GM21515 (cell line): ENCODE results near the gene FRS2.
"Not testable (repeated sequence)": the region's sequence is repeated elsewhere in the genome, so short reads cannot be mapped to it uniquely, and the experiment has no call there.

ENCODE experiments used
- ATAC-seq: cut with Tn5 transposase; IDR thresholded peaks from one replicate; pipeline ENCODE4 v1.9.1; 2021; ENCODE audit not compliant: unreplicated experiment

Gene FRS2, protein sequence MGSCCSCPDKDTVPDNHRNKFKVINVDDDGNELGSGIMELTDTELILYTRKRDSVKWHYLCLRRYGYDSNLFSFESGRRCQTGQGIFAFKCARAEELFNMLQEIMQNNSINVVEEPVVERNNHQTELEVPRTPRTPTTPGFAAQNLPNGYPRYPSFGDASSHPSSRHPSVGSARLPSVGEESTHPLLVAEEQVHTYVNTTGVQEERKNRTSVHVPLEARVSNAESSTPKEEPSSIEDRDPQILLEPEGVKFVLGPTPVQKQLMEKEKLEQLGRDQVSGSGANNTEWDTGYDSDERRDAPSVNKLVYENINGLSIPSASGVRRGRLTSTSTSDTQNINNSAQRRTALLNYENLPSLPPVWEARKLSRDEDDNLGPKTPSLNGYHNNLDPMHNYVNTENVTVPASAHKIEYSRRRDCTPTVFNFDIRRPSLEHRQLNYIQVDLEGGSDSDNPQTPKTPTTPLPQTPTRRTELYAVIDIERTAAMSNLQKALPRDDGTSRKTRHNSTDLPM

DNA sequence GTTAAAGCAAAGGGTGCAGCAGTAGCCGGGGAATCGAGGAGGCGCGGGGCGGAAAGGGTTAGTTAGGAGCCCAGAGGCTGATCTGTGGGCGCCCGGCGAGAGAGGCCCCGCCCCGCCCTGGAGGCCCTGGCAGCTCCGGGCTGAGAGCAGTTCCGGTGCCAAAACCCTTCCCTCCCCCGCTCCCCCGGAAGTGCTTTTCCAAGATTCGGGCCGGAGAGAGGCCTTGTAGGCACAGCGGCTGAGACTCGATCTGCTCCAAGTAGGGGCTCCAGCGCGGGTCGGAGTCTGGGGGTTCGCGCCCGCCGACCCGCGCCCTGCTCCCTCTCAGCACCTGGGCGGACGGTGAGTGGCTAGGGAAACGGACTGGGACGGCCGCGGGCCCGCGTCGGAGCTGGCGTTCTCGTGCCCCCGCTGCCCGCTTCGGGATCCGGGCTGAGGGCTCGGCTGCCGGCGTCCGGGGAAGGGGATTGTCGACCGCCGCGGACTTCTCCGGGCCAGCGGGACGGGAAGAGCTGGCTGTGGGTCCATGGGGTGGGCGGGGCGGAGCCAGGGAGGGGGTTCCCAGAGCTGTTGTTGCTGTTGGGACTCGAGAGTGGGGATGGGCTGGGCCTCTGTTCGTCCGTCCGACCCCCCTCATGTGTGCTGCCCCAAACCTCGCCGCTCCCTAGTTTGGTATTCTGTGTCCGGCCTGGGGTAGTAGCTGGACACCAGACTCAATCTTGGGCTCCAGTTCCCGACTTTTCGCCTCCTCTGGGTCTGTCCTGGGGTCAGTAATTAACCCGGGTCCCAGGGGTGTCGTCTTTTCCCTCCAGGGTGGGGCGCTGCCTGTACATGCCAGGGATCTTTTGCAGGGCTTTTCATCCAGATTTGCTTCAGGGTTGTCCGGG lies at the start of gene FRS2:
Gene FRS2 (plus strand): TSS at position 200 of the 887 bp plus-strand sequence. CDS start 98,643 bp downstream, outside the sequence.
- peak; percentile 99 for ATAC-seq

DNA sequence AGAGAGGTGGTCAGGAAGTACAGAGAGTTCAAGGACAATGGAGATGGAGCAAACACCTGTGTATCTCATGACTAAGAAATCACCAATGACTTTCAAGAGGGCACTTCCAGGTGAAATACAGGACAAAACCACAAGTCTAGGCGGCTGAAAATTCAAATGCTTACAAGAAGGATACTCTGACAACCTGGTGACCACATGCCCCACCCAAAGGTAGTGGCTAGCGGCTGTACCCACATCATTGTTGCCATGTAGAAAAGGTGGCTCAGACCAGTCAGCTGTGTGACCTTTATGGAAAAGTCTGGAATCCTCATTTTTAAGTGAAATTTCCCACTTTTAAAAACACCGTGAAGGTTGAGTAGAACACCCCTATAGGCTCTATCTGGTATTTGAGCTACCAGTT lies 48.6 kb upstream of the FRS2 start:
- no peak for ATAC-seq

DNA sequence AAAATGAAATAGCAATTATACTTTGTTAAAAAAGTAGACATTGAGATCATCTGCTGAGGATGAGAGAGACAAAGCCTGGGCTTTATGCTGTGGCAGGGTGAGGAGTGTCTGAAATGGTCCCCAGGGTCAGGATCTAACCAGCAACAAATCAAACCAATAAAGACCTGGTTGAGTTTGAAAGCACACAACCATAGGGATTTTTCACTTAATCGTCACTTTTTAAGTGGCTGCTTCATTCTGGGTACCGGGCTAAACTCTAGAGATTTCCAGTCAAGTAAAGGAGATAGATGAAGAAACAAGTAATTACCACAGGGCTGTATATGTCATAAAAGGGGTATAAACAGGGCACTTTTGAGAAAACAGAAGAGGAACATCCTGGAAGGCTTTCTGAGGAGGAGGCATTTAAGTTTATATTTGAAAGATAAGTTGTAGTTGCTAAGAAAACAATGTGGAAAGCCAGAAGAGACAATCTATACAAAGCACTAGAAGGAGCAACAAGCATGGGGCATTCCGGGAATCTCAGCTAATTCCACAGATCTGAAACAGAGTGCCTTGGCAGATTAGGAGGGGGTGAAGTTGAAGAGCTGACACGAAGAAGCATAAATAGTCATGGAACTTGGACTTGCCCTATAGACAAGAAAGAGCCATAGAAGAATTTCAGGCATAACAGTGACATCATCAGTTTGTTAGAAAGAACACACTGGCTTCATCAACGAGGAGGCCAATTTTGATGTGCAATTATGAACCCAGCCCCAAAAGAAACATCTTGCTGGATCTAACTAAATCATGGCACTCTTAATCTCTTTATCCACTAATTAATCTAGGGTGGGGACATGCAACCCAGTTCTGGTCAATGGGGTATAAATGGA lies 46.9 kb upstream of the FRS2 start:
- no peak for ATAC-seq

DNA sequence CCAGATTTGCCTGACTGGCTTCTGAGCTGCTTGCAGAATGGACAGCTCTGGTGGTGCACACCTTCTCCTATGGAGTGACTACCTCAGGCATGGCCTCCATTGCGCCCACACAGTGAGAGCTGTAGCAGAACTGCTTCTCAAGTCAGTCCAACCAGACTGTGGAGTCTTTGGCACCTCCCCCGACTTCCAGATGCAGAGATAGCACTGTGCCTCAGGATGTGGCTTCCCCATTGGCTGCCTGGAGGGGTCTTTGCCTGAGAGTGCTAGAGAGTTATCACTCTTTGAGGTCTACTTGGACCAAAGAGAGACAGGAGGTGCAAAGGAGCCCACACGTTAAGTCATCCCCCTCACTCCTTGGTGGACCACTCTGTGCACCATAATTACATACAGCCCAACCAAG lies 44.8 kb upstream of the FRS2 start:
- no peak for ATAC-seq

DNA sequence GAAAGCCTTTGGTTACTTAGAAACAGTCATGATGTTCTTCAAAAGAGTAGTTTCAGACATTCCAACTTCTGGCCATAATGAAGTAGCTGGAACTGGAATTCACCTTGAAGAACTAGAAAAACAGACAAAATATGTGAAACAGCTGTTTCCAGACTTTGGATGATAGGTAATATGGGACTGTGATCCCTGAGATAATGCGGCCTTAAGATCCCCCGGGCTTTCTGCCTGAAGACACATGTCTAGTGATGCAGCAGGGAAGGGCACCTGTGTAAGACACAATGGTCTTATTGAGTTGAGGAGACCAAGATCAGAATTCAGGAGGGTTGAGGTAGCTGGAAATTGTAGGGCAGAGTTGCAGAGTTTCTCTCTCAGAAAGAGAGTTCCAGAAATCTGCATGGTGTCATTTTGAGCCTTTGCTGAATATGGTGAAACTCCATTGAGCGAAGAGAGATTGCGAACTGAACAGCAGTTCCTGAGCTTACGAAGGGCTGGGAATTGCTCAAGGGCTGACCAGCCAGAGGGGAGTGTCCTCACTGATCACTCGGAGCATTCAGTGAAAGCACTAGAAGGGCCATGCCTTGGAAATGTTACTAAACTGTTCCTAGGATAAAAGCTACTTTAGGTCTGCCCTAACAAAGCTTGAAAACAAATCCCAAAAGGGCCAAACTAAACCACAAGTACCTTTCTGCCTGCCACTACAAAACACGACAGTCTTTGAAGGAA lies 41.7 kb upstream of the FRS2 start:
- no peak for ATAC-seq

DNA sequence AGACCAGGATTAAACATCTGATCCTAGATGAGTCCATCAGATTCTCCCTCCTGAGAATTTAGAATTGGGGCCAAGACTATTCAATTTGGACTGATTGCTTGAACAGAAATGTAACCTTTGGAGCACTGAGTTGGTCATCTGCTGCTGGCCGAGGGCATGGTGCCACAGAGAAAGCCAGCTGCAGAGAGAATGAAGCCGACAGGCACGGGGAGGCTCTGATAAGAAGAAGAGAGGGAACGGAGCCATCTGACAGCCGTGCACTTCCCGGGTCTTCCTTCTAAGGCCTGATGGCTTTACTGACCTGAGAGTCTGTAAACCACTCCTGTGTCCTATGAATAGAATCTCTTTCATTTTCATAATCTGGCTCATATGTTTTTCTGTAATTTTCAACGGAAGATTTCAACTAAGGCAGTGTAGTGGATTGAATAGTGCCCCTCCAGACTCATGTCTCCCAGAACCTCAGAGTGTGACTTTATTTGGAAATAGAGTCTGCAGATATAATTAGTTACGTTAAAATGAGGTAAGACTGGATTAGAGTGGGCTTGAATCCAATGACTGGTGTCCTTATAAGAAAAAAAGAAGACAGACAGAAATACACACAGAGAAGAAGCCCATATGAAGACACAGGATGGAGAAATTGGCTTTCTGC lies 39.1 kb upstream of the FRS2 start:
- ATAC-seq: no peak

DNA sequence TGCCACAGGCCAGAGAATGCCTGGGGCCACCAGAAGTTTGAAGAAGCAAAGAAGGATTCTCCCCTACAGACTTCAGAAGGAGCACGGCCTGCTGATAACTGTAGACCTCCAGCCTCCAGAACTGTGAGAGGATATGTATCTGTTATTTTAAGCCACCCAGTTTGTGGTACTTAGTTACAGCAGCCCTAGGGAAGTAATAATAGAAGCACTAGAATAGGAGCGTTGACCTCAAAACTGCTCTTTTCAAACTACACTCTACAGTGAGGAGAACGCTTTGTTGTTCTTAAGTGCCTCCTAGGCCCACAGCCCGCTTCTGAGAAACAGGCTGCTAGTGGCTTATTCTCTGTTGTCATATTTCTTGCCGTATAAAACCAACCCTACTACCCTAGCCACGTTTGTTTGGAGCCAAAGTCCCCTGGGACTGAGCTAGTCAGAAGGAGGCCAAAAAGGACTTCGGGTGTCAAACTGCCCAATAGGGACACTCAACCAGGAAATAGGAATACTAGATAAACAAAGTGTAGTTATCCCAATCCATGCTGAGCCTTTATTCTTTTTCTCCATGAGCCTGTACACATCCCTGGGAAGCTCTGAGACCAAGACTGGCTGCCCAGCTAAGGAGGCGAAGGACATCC lies 38.5 kb upstream of the FRS2 start:
- ATAC-seq: no peak

DNA sequence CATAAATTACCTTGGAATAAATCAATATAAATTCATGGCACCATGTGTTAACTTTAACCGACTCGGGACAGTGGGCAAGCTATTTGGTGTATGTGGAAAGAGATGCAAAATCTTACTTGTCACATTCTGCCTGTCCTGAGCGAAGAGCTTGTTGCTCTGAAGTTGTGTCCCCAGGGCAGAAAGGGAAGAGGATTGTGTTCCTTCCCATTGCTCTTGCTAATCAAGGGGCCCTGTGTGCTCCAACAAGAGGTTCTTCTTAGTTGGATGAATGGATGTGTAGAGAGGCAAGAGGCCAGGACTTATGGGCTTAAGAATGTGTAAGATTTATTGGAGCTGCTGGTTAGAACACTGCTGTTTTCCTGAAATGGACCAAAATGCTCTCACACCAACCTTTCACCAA lies 36.5 kb upstream of the FRS2 start:
- no peak for ATAC-seq

DNA sequence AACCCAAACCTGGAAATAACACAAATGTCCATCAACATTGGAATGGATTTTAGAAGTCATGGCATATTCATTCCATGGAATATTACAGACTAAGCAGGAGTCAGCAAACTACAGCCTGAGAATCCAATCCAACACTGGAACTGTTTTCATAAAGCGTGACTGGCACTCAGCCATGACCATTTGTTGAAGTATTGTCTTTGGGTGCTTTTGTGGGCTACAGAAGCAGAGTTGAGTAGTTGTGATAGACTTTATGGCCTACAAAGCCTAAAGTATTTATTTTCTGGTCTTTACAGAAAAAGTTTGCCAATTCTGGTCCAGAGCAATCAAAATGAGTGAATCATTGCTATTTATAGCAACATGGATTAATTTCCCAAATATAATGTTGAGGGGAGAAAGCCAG lies 34.5 kb upstream of the FRS2 start:
- no peak for ATAC-seq

DNA sequence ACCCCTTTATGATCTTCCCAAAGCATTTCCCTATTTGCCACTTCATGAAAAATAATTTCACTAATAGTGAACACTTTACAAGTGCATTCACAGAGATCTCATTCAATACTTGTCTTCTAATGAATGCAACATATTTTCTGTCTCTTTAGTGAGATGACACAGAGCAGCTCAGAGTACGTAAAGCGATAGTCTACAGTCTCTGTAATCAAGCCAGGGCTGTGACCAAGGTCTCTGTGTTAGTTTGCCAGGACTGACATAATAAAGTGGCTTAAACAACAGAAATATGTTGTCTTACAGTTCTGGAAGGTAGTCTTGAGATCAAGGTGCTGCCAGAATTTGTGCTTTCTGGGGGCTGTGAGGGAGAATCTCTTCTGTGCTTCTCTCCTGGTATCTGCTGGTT lies 33.1 kb upstream of the FRS2 start:
- no peak for ATAC-seq

DNA sequence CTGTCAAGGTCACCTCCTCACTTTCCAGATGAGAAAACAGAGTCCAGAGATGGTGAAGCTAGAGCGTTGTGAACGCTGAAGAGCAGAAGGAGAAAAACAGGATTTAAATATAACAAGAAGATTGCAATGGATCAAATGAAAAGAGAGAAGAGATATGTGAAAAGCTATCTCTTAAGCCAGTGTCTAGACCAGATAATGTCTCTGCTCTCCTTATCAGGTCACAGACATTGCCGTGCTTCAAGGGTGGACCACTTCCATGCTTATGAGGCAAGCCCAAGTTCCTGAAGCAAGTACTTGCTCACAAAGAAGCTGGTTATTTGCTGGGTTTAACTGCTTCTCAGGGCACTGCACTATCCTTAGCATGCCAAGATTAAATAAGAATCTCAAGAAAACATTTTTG lies 31.6 kb upstream of the FRS2 start:
- no peak for ATAC-seq

DNA sequence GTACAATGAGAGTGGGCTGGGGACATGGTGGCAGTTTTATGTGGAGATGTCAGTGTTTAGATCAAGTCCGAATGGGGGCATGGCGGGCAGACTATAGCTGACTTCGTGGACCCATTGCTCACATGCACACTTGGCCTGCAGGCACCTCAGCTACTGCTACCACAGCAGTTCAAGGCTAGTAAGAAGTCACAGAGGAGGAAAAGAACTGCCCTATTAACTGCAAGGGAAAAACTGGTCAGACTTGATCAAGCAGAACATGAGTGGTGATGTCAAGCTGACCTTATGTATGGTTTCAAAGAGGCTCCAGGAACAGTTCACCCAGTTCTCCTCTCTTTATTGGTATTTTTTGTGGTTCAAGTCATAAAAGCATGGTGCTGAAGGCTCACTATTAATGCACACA lies 30.2 kb upstream of the FRS2 start:
- no peak for ATAC-seq

DNA sequence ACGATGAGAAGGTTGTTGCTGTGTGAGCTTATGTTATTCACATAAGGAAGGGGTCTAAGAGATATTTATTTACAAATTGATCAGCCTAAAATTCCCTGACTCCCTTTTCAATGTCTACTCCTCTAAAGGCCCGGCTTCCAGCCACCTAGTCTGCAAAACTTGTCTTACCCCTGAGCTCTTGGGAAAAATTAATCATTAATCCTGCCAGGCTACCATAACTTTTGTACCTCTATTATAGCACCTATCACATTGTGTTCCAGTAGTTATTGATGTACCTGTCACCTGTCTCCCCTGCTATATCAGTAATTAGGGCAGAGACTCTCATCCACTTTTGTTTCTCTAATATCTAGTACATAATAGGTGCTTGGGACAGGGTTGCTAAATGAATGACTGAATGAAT lies 29.3 kb upstream of the FRS2 start:
- ATAC-seq: no peak

DNA sequence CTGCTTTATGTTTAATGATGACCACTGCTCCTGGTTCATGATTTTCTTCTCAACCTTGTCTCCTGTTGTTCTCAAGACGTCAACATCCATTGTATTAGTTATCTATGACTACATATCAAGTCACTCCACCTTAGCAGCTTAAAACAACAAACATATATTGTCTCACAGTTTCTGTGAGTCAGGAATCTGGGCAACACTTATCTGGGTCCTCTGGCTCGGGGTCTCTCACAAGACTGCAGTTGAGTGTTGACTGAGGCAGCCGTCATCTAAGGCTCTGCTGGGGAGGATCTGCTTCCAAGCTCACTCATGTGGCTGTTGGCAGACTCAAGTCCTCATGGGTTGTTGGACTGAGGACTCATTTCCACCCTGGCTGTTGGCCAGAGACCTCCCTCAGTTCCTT lies 27.3 kb upstream of the FRS2 start:
- ATAC-seq: no peak

DNA sequence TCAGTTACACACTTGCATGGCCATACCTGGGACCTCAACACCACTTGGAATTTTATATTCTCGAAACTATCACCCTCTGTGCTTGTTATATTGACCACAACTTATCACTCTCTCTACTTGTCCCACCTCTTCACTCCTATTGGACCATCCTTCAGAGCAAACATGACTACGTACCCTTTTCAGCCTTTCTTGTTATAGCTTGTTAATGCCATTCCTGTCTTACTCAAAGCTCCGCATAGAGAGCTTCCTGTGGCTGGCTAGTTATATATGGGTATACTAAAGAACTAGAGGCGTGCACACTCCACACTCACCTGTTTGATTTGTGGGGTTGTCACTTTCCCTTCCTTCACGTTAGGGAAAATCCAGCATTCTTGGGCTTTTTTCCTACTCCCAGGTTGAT lies 26.3 kb upstream of the FRS2 start:
- ATAC-seq: no peak

DNA sequence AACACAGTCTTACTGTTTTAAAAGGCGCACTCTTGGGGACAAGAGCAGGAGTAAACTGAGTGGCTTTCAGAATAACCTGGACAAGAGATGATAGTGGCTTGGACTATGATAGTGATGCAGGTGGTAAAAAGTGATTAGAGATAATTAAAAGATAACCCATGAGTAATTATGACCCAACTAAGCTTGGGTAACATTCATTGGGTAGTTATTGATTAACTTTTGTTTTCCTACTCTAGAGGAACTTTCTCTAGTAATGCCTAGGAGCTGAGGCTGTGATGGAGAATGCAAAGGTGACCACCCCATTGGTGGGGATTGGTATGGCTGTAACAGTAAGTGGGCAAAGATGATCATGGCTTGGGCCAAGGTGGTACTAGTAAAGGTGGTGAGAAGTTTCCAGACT lies 22.3 kb upstream of the FRS2 start:
- ATAC-seq: no peak

DNA sequence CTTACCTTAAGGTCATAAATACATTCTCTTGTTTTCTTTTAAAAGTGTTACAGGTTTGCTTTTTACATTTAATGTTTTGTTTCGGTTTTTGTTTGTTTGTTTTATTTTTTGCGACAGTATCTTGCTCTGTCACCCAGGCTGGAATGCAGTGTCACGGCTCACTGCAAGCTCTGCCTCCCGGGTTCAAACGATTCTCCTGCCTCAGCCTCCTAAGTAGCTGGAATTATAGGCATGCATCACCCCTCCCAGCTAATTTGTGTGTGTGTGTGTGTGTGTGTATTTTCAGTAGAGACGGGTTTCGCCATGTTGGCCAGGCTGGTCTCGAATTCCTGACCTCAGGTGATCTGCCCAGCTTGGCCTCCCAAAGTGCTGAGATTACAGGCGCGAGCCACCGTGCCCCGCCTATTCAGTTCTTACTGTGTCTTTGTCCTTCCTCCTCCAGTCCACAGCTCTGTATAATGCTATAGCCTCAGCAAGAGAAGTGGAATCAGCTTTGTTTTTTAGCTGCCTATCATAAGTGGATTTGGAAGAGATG lies 17.5 kb upstream of the FRS2 start:
- not testable (repeated sequence) for ATAC-seq

DNA sequence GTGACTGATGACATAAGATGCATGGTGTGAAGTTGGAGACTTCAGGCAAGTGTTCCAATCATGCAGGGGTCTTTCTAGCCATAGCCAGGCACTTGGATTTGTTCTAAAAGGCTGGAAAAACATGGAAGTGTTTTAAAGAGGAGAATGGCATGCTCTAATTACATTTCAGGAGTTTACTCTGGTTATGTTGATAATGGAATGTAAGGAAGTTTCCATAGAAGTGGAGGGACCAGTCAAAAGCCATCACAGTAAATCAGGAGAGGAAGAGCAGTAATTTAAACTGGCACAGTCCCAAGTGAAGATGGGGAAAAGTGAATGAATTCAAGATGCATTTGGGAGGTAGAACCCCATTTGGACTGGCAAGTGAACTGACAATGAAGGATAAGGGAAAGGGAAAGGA lies 13.9 kb upstream of the FRS2 start:
- no peak for ATAC-seq

DNA sequence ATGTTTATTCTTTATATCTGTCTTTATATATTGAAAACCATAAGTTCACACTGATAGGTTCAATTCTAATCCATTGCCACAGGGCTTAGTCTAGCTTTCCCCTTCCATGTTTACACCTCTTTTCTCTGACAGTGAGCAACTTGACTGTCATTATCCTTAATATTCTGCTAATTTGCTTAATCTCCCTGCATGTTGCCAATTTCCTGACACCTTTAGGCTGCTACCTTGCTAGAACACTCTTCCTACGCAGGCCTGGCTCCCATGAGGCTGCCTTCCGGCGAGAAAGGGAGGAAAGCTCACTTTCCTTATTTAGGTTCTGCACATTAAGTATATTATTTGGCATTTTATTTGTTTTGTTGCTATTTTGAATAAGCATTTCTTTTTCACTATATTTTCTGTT lies 12.8 kb upstream of the FRS2 start:
- no peak for ATAC-seq
